SK-N-MC (cell line): Measurements from ENCODE around the gene GPC2.
"Not testable (repeated sequence)": the region's sequence is repeated elsewhere in the genome, so short reads cannot be mapped to it uniquely, and the experiment has no call there.

Experiments
- DNase-seq: peaks from one replicate; pipeline ENCODE4 v3.0.0-alpha.2; 2011; ENCODE audit warnings: low read depth, low spot score
- H3K27ac ChIP-seq: fragments of 200-600 bp; sonication (generic); 2 replicates; pipeline ENCODE4 v1.5.1; 2016; ENCODE audit warnings: mixed run types
- H3K36me3 ChIP-seq: fragments of 200-600 bp; sonication (generic); 2 replicates; pipeline ENCODE4 v1.6.1; 2017; ENCODE audit warnings: antibody characterized with exemption, low read length, mixed read lengths; ENCODE audit not compliant: insufficient read depth
- H3K4me3 ChIP-seq: fragments of 200-600 bp; sonication (generic); 2 replicates; pipeline ENCODE4 v1.5.1; 2016
- H3K9ac ChIP-seq: fragments of 200-600 bp; sonication (generic); 2 replicates; pipeline ENCODE4 v1.8.0; 2017; ENCODE audit warnings: mixed run types, mixed read lengths; ENCODE audit not compliant: insufficient read length
- H3K9me3 ChIP-seq: fragments of 200-600 bp; sonication (generic); 2 replicates; pipeline ENCODE4 v1.6.1; 2017; ENCODE audit warnings: low read depth, mild to moderate bottlenecking, antibody characterized with exemption, low read length, moderate library complexity, mixed read lengths
- EZH2 ChIP-seq: fragments of 200-600 bp; sonication (generic); IDR thresholded peaks from one replicate; pipeline ENCODE4 v1.6.1; 2017; ENCODE audit warnings: antibody characterized with exemption
- FOXP2 ChIP-seq: optimal IDR thresholded peaks from 2 replicates; pipeline ENCODE3; 2011; ENCODE audit warnings: mild to moderate bottlenecking, moderate library complexity; ENCODE audit not compliant: insufficient read depth; ENCODE audit errors: extremely low read length, control extremely low read depth
- POLR2AphosphoS5 ChIP-seq: IDR thresholded peaks from 2 replicates; pipeline ENCODE4 v1.6.1; 2012; ENCODE audit warnings: mild to moderate bottlenecking, low read depth, low read length, borderline replicate concordance

Gene GPC2, protein sequence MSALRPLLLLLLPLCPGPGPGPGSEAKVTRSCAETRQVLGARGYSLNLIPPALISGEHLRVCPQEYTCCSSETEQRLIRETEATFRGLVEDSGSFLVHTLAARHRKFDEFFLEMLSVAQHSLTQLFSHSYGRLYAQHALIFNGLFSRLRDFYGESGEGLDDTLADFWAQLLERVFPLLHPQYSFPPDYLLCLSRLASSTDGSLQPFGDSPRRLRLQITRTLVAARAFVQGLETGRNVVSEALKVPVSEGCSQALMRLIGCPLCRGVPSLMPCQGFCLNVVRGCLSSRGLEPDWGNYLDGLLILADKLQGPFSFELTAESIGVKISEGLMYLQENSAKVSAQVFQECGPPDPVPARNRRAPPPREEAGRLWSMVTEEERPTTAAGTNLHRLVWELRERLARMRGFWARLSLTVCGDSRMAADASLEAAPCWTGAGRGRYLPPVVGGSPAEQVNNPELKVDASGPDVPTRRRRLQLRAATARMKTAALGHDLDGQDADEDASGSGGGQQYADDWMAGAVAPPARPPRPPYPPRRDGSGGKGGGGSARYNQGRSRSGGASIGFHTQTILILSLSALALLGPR

DNA sequence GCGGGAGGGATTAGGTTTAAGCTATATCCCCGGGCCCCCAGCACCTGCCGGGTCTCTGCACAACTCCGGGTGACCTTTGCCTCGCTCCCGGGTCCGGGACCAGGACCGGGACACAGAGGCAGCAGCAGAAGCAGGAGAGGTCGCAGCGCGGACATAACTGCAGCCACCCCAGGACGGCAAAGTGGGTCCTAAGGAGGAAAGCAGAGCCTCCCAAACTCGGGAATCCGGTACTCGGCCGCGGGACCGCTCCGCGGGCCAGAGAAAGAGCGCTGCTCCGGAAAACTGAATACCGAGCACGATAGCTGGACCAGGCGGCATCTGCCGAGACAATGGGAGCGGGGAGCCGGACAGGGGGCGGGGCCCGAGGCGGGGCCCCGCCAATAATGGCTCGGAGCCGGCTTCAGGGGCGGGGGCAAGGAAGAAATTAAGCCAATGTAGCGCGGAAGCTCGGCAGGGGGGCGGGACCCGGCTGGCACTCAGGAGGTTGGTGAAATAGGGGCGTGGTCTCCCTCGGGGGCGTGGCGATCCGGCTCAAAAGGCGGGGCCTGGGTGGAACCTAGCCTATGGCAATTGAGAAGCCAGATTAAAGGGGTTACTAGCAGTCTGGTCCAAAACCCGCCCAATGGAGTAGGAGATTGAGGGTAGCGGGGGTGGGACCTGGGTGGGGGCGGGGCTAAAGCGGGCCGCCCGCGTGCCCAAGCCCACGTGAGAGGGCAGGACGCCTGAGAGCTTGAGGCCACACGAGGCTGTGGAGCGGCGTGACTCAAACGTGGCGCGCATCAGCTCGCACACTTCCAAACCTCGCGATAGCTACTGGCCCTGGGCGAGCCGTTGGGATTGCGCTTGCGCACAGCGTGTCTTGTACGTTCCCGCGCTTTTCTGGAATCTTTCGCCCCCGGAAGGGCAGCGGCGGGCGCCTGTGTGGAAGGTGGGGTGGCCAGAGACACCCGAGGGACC, at the start of gene GPC2, which contains the start of gene STAG3:
Gene GPC2, minus strand, starts transcription at position 337 of the 957 bp plus-strand sequence. Its CDS starts 182 bp downstream, at position 155.
Gene STAG3, plus strand, starts transcription at position 874 of the 957 bp plus-strand sequence. CDS start 2,639 bp downstream, outside the sequence.
- H3K4me3 ChIP-seq, result peak within 1 kb of the TSS; percentile 98
- peaks cover 16% of the 10 kb centered on the region; the same call in 1 of the 2 replicates for H3K36me3 ChIP-seq
- H3K9me3 ChIP-seq, result no peaks in the 10 kb centered on the region
- peak; percentile 86 for TF ChIP-seq POLR2AphosphoS5
- TF ChIP-seq FOXP2, result no peak
- H3K9ac ChIP-seq, result peak within 1 kb of the TSS; percentile 92
- H3K27ac ChIP-seq, result peak within 1 kb of the TSS; percentile 49; the same call in 1 of the 2 replicates
- peak; percentile 81 for DNase-seq

DNA sequence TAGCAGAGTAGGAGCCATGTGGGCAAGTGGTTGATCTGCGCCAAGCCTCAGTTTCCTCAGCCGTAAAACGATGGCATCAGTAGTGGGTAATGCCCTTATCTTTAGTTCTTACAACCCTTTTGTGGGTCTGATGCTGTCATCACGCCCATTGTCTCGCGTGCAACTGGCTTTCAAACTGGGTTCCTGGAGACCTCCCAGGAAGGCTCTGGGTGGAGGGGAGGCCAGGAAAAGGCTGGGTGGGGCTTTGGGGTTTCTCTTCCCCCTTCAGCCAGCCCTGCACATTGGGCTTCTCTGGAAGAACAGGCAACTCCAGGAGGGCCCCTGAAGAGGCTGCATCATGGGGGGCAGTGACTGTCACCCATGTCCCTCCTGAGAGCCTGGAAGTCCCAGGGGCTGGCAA, 47.7 kb upstream of the GPC2 start:
- H3K9ac ChIP-seq, H3K9me3 ChIP-seq, H3K4me3 ChIP-seq, H3K27ac ChIP-seq, DNase-seq, H3K36me3 ChIP-seq: not testable (repeated sequence)

DNA sequence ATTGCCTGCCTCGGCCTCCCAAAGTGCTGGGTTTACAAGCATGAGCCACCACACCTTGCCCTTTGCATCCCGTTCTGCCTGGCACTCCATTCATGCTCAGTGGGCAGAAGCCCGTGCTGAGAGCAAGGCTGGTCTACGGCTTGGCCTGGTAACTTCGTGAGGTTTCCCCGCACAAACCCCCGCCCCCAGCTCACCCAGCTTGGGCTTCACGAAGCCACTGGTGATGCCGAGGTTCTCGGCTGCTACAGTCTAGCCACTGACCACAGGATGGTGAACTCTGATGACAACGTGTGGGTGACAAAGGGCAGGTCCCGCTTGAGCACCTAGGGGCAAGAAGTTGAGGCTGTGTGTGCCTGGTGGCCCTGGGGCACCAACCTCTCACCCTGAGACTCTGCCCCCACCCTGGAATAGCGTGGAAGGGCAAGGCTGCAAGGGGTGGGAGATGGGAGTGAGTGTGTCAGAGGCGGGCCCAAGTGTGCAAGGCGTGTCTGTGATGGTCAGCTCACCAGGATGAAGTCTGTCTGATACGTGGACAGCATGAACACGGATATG, 46.3 kb upstream of the GPC2 start:
- not testable (repeated sequence) for DNase-seq, H3K9ac ChIP-seq, H3K9me3 ChIP-seq, H3K27ac ChIP-seq, H3K36me3 ChIP-seq, H3K4me3 ChIP-seq

DNA sequence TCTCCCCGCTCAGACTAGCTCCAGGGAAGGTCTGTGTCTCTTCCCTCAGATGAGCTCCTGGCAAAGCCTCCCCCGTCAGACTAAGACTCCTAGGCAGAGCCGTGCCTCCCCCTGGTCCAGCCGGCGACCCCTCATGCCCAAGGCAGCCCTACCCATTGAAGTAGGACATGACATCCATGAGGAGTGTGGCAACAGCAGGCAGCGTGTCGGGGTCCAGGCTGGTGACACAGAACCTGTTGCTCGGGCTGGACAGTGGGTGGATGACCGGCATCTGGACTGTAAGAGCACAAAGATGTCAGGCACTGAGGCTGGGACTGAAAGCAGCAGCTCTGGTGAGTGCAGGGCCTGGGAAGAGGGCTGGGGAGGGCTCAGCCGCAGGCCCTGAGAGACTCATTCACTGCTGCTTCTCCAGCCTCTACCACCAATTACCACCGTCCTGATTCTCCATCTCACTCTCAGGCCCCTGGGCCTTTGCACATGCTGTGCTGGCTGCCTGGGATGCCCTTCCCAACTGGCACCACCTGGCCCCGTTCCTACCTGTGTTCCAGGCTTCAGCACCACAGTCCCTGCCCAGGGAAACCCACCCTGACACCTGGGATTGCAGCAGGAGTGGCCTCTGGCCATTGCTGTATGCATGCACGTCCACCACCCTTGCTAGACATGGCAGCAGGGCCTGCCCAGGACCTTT, 45.4 kb upstream of the GPC2 start:
- H3K27ac ChIP-seq, result no peak overlapping the region
- no peaks in the 10 kb centered on the region for H3K9me3 ChIP-seq
- H3K9ac ChIP-seq, result no peak overlapping the region
- H3K4me3 ChIP-seq, result no peak overlapping the region
- DNase-seq, result no peak
- H3K36me3 ChIP-seq, result no peaks in the 10 kb centered on the region
- TF ChIP-seq FOXP2, result no peak
- TF ChIP-seq POLR2AphosphoS5, result no peak
- TF ChIP-seq EZH2, result no peak

DNA sequence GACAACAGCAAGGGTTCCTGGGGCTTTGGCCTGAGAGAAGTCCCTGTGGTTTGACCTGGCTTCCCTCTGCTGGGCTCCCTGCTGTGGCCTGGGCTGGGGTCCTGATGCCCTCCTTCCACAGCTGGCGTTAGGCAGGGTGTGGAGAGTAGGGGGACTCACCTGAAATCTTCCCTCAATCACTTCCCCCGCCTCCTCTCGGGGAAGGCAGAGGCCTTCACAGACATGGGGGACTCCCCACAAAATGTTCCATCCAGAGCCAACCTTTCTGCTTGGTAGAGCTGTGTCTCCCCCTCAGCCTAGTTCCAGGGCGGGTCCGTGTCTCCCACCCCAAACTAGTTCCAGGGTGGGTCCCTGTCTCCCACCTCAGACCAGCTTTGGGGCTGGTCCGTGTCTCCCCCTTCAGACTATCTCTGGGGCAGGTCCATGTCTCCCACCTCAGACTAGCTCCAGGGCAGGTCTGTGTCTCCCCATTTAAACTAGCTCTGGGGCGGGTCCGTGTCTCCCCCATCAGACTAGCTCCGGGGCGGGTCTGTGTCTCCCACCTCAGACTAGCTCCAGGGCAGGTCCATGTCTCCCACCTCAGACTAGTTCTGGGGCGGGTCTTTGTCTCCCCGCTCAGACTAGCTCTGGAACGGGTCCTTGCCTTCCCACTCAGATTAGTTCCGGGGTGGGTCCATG, 44.7 kb upstream of the GPC2 start:
- Histone ChIP-seq H3K9me3 (no peaks in the 10 kb centered on the region), H3K36me3 (no peaks in the 10 kb centered on the region), H3K27ac (no peak overlapping the region), H3K4me3 (no peak overlapping the region), H3K9ac (no peak overlapping the region)
- DNase-seq, result no peak
- TF ChIP-seq EZH2, result no peak
- TF ChIP-seq POLR2AphosphoS5, result no peak
- TF ChIP-seq FOXP2, result no peak

DNA sequence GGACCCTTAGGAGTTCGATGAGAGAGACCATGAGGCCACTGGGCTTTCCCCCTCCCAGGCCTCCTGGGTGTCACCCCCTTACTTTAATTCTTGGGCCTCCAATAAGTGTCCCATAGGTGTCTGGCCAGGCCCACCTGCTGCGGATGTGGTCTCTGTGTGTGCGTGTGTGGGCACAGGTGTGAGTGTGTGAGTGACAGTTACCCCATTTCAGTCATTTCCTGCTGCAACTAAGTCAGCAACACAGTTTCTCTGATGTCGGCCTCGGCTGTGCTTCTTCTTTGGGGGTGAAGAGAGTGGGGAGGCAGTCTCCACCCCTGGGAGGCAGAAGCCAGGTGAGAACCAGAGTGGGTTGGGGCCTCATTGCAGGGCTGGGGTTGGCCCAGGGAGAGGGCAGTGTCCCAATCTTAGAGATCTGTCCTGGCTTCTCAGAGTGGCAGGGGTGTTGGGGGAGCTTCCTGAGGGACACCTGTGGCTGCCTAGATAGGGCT, 44.1 kb upstream of the GPC2 start:
- Histone ChIP-seq H3K36me3 (no peaks in the 10 kb centered on the region), H3K9me3 (no peaks in the 10 kb centered on the region), H3K4me3 (no peak overlapping the region), H3K27ac (no peak overlapping the region), H3K9ac (no peak overlapping the region)
- no peak for TF ChIP-seq POLR2AphosphoS5
- no peak for TF ChIP-seq FOXP2
- no peak for TF ChIP-seq EZH2
- no peak for DNase-seq

DNA sequence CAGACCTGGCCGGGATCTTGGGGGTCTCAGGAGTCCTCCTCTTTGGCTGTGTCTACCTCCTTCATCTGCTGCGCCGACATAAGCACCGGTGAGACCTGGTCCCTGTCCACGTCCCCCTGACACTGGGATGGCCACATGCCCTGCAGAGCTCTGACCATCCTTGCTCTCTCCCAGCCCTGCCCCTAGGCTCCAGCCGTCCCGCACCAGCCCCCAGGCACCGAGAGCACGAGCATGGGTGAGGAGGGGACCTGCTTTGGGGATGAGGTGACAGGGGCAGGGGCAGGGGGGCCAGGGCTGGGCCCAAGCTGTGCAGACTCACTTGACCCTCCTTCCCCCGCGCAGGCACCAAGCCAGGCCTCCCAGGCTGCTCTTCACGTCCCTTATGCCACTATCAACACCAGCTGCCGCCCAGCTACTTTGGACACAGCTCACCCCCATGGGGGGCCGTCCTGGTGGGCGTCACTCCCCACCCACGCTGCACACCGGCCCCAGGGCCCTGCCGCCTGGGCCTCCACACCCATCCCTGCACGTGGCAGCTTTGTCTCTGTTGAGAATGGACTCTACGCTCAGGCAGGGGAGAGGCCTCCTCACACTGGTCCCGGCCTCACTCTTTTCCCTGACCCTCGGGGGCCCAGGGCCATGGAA, 43.5 kb upstream of the GPC2 start:
- Histone ChIP-seq H3K27ac (no peak overlapping the region), H3K9ac (no peak overlapping the region), H3K36me3 (no peaks in the 10 kb centered on the region), H3K9me3 (no peaks in the 10 kb centered on the region), H3K4me3 (no peak overlapping the region)
- no peak for DNase-seq
- no peak for TF ChIP-seq EZH2
- no peak for TF ChIP-seq FOXP2
- no peak for TF ChIP-seq POLR2AphosphoS5

DNA sequence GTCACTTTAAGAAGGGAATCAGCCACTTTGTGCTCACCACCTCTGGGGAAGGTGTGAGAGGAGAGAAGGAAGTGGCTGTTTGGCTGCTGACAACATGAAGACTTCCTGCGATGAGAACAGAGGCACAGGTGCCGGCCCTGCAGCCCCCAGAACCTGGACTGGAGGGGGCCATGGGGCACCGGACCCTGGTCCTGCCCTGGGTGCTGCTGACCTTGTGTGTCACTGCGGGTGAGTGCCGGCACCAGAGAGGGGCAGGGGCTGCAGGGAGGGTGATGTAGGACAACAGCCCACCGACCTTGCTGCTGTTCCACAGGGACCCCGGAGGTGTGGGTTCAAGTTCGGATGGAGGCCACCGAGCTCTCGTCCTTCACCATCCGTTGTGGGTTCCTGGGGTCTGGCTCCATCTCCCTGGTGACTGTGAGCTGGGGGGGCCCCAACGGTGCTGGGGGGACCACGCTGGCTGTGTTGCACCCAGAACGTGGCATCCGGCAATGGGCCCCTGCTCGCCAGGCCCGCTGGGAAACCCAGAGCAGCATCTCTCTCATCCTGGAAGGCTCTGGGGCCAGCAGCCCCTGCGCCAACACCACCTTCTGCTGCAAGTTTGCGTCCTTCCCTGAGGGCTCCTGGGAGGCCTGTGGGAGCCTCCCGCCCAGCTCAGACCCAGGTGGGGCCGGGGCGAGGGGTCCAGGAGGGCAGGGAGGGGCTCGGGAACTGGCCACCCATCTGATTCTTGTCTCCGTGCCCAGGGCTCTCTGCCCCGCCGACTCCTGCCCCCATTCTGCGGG, 42.8 kb upstream of the GPC2 start, which contains the start of gene PVRIG:
Gene PVRIG, plus strand, starts transcription at position 149 of the 785 bp plus-strand sequence. Its CDS starts 22 bp downstream, at position 171.
- not testable (repeated sequence) for H3K9ac ChIP-seq, H3K4me3 ChIP-seq, H3K27ac ChIP-seq, H3K9me3 ChIP-seq, H3K36me3 ChIP-seq, DNase-seq
